ENCODE measurements around the gene FOXJ1. TPM values are rescaled to one million over a fixed set of nuclear protein-coding genes. Genes with fewer than 3 reads are reported as not detected.

Gene FOXJ1
- total and polyA plus RNA-seq, 2 donors from 2014 or later: 3.4 to 6.8 TPM

- Histone ChIP-seq H3K9me3 (ENCODE audit: control insufficient read depth in 2 of 3, insufficient read depth in 1 of 3, low read length in 3 of 3) (no peaks in the 10 kb centered on the region), H3K4me3 (ENCODE audit: low read length in 3 of 3) (no peak overlapping the region), H3K27me3 (ENCODE audit: control insufficient read depth, insufficient read depth, low read length) (no peaks in the 10 kb centered on the region), H3K9ac (ENCODE audit: low read length in 3 of 3) (no peak overlapping the region), H3K4me1 (ENCODE audit: control insufficient read depth in 2 of 3, insufficient read depth in 2 of 3, low read depth in 1 of 3, low read length in 3 of 3) (peaks cover 0 to 21% (median 0%) of the 10 kb centered on the region in 3 donors), H3K27ac (ENCODE audit: low read depth in 2 of 2, low read length in 2 of 2) (no peak overlapping the region), H3K36me3 (ENCODE audit: control insufficient read depth in 2 of 3, insufficient read depth in 3 of 3, low read length in 3 of 3) (no peaks in the 10 kb centered on the region)
- DNase-seq: no peak
- no peak for TF ChIP-seq CTCF (IDR thresholded peaks at IDR 0.05; ENCODE audit: borderline replicate concordance, extremely low read depth, insufficient read depth)
- intact Hi-C loops (cut with DNase I): loop anchor here (10.0 kb wide), 1 partner anchor 61 kb away; no protein-coding TSS in a partner anchor
- FAIRE-seq: no peak
These were observed 22.9 kb upstream of the FOXJ1 start for GRCh38 chr17:76163919-76164318.

DNA sequence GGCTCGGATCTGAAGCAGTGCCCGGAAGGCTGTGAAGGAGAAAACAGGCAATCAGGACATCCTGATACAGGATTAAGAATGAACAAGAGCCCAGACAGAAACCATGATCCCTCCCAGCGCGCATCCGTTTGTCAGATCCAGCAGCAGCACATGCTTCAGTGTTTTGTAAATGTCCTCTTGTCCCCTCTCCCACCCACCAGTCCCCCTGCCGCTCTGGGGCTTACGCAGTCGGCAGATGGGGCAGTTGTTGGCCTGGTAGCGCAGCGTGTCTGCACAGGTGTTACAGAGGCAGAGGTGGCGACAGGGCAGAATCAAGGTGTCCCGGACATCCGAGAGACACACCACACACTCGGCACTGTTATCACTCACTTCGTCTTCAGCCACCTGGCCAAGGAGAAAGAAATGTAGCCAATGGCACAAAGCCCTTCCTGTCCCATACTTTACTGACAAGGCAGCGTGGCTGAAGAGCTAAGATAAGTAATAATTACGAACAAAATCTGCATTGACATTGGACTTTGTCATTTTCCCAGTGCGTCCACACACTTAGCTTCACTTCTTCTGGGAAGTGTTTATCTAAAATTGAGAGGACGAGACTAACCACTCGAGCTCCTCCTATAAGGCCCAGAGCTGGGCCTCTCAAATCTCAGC lies 20.7 kb upstream of the FOXJ1 start:
- peak overlapping the region in 1 of 3 donors; percentile 19 for H3K4me3 ChIP-seq (ENCODE audit: low read length in 3 of 3)
- no peak overlapping the region for H3K9ac ChIP-seq (ENCODE audit: low read length in 3 of 3)
- intact Hi-C loops (cut with DNase I): loop anchor here (10.0 kb wide), 1 partner anchor 63 kb away; no protein-coding TSS in a partner anchor

GRCh38 chr17:76160896-76161528 lies 20.0 kb upstream of the FOXJ1 start:
- TF ChIP-seq CTCF (IDR thresholded peaks at IDR 0.05; ENCODE audit: borderline replicate concordance, extremely low read depth, insufficient read depth): no peak
- H3K9me3 ChIP-seq (ENCODE audit: control insufficient read depth in 2 of 3, insufficient read depth in 1 of 3, low read length in 3 of 3): no peaks in the 10 kb centered on the region
- DNase-seq (peak in 2 of 5 donors; percentile 65 to 71), FAIRE-seq (peak; percentile 3)
- peak overlapping the region in 1 of 3 donors; percentile 28 for H3K9ac ChIP-seq (ENCODE audit: low read length in 3 of 3)
- intact Hi-C loops (cut with DNase I): loop anchor here (10.0 kb wide), 1 partner anchor 64 kb away; no protein-coding TSS in a partner anchor
- H3K27ac ChIP-seq (ENCODE audit: low read depth in 2 of 2, low read length in 2 of 2): peak overlapping the region in 1 of 2 donors; percentile 13
- H3K4me3 ChIP-seq (ENCODE audit: low read length in 3 of 3): peak overlapping the region in 1 of 3 donors; percentile 19
- peaks cover 0 to 3% (median 0%) of the 10 kb centered on the region in 3 donors for H3K36me3 ChIP-seq (ENCODE audit: control insufficient read depth in 2 of 3, insufficient read depth in 3 of 3, low read length in 3 of 3)
- no peaks in the 10 kb centered on the region for H3K27me3 ChIP-seq (ENCODE audit: control insufficient read depth, insufficient read depth, low read length)
- H3K4me1 ChIP-seq (ENCODE audit: control insufficient read depth in 2 of 3, insufficient read depth in 2 of 3, low read depth in 1 of 3, low read length in 3 of 3): peaks cover 0 to 21% (median 0%) of the 10 kb centered on the region in 3 donors

More for the DNA sequence above, 20.7 kb upstream of the FOXJ1 start:
- DNase-seq (no peak), FAIRE-seq (no peak)
- Histone ChIP-seq H3K27me3 (ENCODE audit: control insufficient read depth, insufficient read depth, low read length) (no peaks in the 10 kb centered on the region), H3K9me3 (ENCODE audit: control insufficient read depth in 2 of 3, insufficient read depth in 1 of 3, low read length in 3 of 3) (no peaks in the 10 kb centered on the region), H3K4me1 (ENCODE audit: control insufficient read depth in 2 of 3, insufficient read depth in 2 of 3, low read depth in 1 of 3, low read length in 3 of 3) (peaks cover 0 to 21% (median 0%) of the 10 kb centered on the region in 3 donors), H3K27ac (ENCODE audit: low read depth in 2 of 2, low read length in 2 of 2) (no peak overlapping the region), H3K36me3 (ENCODE audit: control insufficient read depth in 2 of 3, insufficient read depth in 3 of 3, low read length in 3 of 3) (peaks cover 0 to 3% (median 0%) of the 10 kb centered on the region in 3 donors)
- TF ChIP-seq CTCF (IDR thresholded peaks at IDR 0.05; ENCODE audit: borderline replicate concordance, extremely low read depth, insufficient read depth): no peak

All from kidney (tissue), 14 donors.